ENCODE measurements around the gene TMEM154.

- TF ChIP-seq CREB5 (CRISPR knock-in tag; IDR thresholded peaks at IDR 0.05; ENCODE audit: low read depth) (no peak), ZFP30 (CRISPR knock-in tag; IDR thresholded peaks at IDR 0.05) (no peak), PATZ1 (CRISPR knock-in tag; IDR thresholded peaks at IDR 0.05; ENCODE audit: borderline replicate concordance) (no peak), ISL1 (CRISPR knock-in tag; IDR thresholded peaks at IDR 0.05) (no peak)
Observed at GRCh38 chr4:152708361-152708760, 28.6 kb upstream of the TMEM154 start.
